HCEC 1CT (cell line): Measurements from ENCODE around the gene TNFRSF12A.
"Not testable (repeated sequence)": the region's sequence is repeated elsewhere in the genome, so short reads cannot be mapped to it uniquely, and the experiment has no call there.

ENCODE experiments used
- DNase-seq: peaks from one replicate; pipeline ENCODE4 v3.0.0-alpha.2; 2017

The TNFRSF12A gene

GRCh38 chr16:3069146-3069545, 49.0 kb downstream of the TNFRSF12A start:
- DNase-seq, result not testable (repeated sequence)

GRCh38 chr16:3070608-3071111, 50.5 kb downstream of the TNFRSF12A start:
- no peak for DNase-seq

- no peak for DNase-seq
Observed at GRCh38 chr16:3071655-3072054, 51.5 kb downstream of the TNFRSF12A start.
